ENCODE measurements around the gene USH1C.

Gene USH1C

DNA sequence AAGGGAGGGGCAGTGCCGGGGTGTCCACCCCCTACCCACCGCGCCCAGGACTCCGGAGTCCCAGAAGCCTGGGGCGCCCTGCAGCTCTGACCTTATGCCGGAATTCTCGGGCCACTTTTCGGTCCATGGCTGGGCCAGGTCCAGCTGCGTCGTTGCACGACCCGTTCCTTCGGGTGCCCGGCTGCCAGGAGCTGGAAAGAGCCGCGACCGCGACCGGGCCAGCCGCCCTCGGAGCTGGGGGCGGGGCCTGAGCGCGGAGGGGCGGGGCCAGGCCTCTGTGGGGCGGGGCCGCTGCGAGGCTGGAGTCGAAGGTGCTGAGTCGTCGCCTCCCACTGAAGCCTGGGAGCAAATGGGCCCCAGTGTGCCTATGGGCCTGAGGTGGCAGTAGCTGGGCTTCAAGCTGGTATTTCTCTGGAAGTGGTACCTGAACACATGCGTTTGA is at the start of gene USH1C:
Gene USH1C, minus strand, starts transcription at position 236 of the 442 bp plus-strand sequence. Its CDS starts 109 bp downstream, at position 127.
- no peak within 1 kb of the TSS for H3K27ac ChIP-seq
- no peak for TF ChIP-seq ZFX (IDR thresholded peaks at IDR 0.05; ENCODE audit: borderline replicate concordance)
- TF ChIP-seq CTCF (IDR thresholded peaks at IDR 0.05): no peak

GRCh38 chr11:17593466-17594245 is 49.4 kb upstream of the USH1C start:
- H3K27ac ChIP-seq: no peak overlapping the region
- TF ChIP-seq ZFX (IDR thresholded peaks at IDR 0.05; ENCODE audit: borderline replicate concordance) (no peak), CTCF (IDR thresholded peaks at IDR 0.05) (peak; percentile 20; the same call in 1 of the 2 replicates)

DNA sequence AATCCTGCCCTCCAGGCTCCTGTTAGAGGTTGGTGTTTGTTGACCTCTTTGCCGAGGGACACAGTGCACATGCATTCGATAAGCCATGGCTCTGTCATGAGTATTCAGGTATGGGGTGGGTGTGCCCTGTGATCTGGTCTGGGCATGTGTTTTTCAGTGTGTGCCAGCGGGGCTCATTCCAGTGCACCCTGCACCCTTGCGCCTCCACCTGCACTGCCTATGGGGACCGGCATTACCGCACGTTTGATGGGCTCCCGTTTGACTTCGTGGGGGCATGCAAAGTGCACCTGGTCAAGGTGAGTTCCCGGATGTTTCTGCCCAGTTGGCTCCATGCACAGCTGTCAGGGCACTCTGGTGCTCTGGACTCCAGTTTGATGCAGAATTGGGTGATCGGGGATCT is 47.1 kb upstream of the USH1C start:
- no peak for TF ChIP-seq CTCF (IDR thresholded peaks at IDR 0.05)
- no peak for TF ChIP-seq ZFX (IDR thresholded peaks at IDR 0.05; ENCODE audit: borderline replicate concordance)
- no peak overlapping the region for H3K27ac ChIP-seq

DNA sequence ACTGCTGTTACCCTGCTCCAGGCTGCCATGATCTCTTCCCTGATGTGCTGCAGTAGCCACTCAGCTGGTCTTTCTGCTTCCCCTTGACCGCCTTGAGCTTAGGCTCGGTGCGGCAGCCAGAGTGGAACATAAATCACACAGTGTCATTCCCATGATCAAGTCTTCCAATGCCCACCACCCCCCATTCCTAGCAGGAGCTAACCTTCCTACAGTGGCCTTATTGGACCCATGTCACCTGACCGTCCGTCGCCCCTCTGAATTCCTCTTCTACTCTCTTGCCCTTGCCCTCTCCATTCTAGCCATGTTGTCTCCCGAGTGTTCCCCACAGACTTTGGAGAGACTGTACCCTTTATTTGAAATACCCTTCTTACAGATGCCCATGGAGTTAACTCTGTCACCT is 46.2 kb upstream of the USH1C start:
- no peak overlapping the region for H3K27ac ChIP-seq
- TF ChIP-seq ZFX (IDR thresholded peaks at IDR 0.05; ENCODE audit: borderline replicate concordance) (no peak), CTCF (IDR thresholded peaks at IDR 0.05) (no peak)

- TF ChIP-seq ZFX (IDR thresholded peaks at IDR 0.05; ENCODE audit: borderline replicate concordance): no peak
- H3K27ac ChIP-seq: no peak overlapping the region
Observed at GRCh38 chr11:17588721-17589120, 44.5 kb upstream of the USH1C start.

- no peak overlapping the region for H3K27ac ChIP-seq
- TF ChIP-seq CTCF (IDR thresholded peaks at IDR 0.05) (no peak), ZFX (IDR thresholded peaks at IDR 0.05; ENCODE audit: borderline replicate concordance) (no peak)
Observed at GRCh38 chr11:17588166-17588565, 44.0 kb upstream of the USH1C start.

- TF ChIP-seq CTCF (IDR thresholded peaks at IDR 0.05): no peak
- no peak for TF ChIP-seq ZFX (IDR thresholded peaks at IDR 0.05; ENCODE audit: borderline replicate concordance)
- H3K27ac ChIP-seq: no peak overlapping the region
Observed at GRCh38 chr11:17585911-17586695, 41.9 kb upstream of the USH1C start.
